Prostate gland (tissue), 2 donors: ENCODE results near the gene ZNF70. TPM values are rescaled to one million over a fixed set of nuclear protein-coding genes. Genes with fewer than 3 reads are reported as not detected.

Experiments used
- DNase-seq: peaks from one replicate; pipeline ENCODE4 v3.0.0-alpha.2; 2019; ENCODE audit warnings: low spot score
- H3K27ac ChIP-seq, 2 donors: fragments of 200-600 bp; sonication (generic); 2 replicates each; pipeline ENCODE4 v1.5.1; 2017 to 2019
- H3K27me3 ChIP-seq: fragments of 200-600 bp; sonication (generic); replicated peaks from 2 replicates; pipeline ENCODE4 v1.5.1; 2019; ENCODE audit not compliant: insufficient read depth
- H3K36me3 ChIP-seq, 2 donors: fragments of 200-600 bp; sonication (generic); 1 replicate in 1 of 2; 2 replicates in 1 of 2; pipeline versions ENCODE4 v1.5.1 to v1.8.1; 2017 to 2019
- H3K4me1 ChIP-seq: fragments of 200-600 bp; sonication (generic); replicated peaks from 2 replicates; pipeline ENCODE4 v1.5.1; 2019
- H3K4me3 ChIP-seq, 2 donors: fragments of 200-600 bp; sonication (generic); 2 replicates each; pipeline ENCODE4 v1.5.1; 2017 to 2019
- H3K9me3 ChIP-seq: fragments of 200-600 bp; sonication (generic); 2 replicates; pipeline ENCODE4 v1.5.1; 2017
- POLR2A ChIP-seq: fragments of 450-650 bp; IDR thresholded peaks from one replicate; pipeline ENCODE4 v1.6.1; 2016; ENCODE audit warnings: antibody characterized with exemption, mild to moderate bottlenecking
- POLR2AphosphoS5 ChIP-seq: sonication (generic); formaldehyde crosslinking; IDR thresholded peaks from one replicate; pipeline ENCODE4 v1.6.1; 2017; ENCODE audit warnings: antibody characterized with exemption
- whole genome bisulfite sequencing: methylation state at CpG from one replicate; pipeline ENCODE4 v1.1.5; 2018; 5-methylcytosine and 5-hydroxymethylcytosine counted together
- intact Hi-C: fragments of 100-400 bp; cut with DNase I; formaldehyde crosslinking; loops from one replicate; pipeline ENCODE4 v1.14.2; 2022
- total RNA-seq, 2 donors: library from RNA; depleted of rRNA; stranded (reverse); fragments of >200 nt; gene quantifications; one replicate each; pipeline ENCODE4 v1.1.0, GENCODE V29; 2016
- TF ChIP-seq, protein P1 (sequence below), 4 experiments: fragments of 200-600 bp in 2 of 4; fragments of 450-650 bp in 2 of 4; sonication (generic) in 2 of 4; IDR thresholded peaks; 1 replicate in 3 of 4; 2 replicates in 1 of 4; pipeline ENCODE4 v1.5.1; 2016 to 2019; ENCODE audit warnings: antibody characterized with exemption in 4 of 4, mild to moderate bottlenecking in 2 of 4, moderate library complexity in 2 of 4

Gene ZNF70
- total RNA-seq, 2 donors from 2014 or later: 5.2 to 8.1 TPM

GRCh38 chr22:23716811-23717801 is 33.8 kb downstream of the ZNF70 start:
- peak; percentile 81 for DNase-seq
- Histone ChIP-seq H3K4me3 (peak overlapping the region; percentile 82 to 91), H3K9me3 (no peaks in the 10 kb centered on the region), H3K36me3 (no peaks in the 10 kb centered on the region), H3K27me3 (no peaks in the 10 kb centered on the region), H3K4me1 (no peaks in the 10 kb centered on the region), H3K27ac (peak overlapping the region; percentile 49 to 72)
- WGBS: 6% methylated on average over 77 of the region's 84 CpGs
- intact Hi-C loops: loop anchor here (10.0 kb wide), 1 partner anchor 438 kb away; no protein-coding TSS in a partner anchor
- TF ChIP-seq POLR2AphosphoS5 (peak; percentile 97), POLR2A (peak; percentile 90)
- TF ChIP-seq, protein P1, sequence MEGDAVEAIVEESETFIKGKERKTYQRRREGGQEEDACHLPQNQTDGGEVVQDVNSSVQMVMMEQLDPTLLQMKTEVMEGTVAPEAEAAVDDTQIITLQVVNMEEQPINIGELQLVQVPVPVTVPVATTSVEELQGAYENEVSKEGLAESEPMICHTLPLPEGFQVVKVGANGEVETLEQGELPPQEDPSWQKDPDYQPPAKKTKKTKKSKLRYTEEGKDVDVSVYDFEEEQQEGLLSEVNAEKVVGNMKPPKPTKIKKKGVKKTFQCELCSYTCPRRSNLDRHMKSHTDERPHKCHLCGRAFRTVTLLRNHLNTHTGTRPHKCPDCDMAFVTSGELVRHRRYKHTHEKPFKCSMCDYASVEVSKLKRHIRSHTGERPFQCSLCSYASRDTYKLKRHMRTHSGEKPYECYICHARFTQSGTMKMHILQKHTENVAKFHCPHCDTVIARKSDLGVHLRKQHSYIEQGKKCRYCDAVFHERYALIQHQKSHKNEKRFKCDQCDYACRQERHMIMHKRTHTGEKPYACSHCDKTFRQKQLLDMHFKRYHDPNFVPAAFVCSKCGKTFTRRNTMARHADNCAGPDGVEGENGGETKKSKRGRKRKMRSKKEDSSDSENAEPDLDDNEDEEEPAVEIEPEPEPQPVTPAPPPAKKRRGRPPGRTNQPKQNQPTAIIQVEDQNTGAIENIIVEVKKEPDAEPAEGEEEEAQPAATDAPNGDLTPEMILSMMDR (IDR thresholded peaks at IDR 0.05): no peak

- TF ChIP-seq POLR2A (no peak), POLR2AphosphoS5 (no peak)
- TF ChIP-seq, protein P1 (IDR thresholded peaks at IDR 0.05): no peak
- WGBS: 83% methylated on average over 18 of the region's 18 CpGs
- H3K27ac ChIP-seq: no peak overlapping the region
- no peaks in the 10 kb centered on the region for H3K9me3 ChIP-seq
- H3K36me3 ChIP-seq: no peaks in the 10 kb centered on the region
- H3K4me1 ChIP-seq: no peaks in the 10 kb centered on the region
- no peaks in the 10 kb centered on the region for H3K27me3 ChIP-seq
- no peak for DNase-seq
- intact Hi-C loops: loop anchor here (10.0 kb wide), 1 partner anchor 439 kb away; no protein-coding TSS in a partner anchor
- no peak overlapping the region for H3K4me3 ChIP-seq
Observed at GRCh38 chr22:23715806-23716375, 35.0 kb downstream of the ZNF70 start.

DNA sequence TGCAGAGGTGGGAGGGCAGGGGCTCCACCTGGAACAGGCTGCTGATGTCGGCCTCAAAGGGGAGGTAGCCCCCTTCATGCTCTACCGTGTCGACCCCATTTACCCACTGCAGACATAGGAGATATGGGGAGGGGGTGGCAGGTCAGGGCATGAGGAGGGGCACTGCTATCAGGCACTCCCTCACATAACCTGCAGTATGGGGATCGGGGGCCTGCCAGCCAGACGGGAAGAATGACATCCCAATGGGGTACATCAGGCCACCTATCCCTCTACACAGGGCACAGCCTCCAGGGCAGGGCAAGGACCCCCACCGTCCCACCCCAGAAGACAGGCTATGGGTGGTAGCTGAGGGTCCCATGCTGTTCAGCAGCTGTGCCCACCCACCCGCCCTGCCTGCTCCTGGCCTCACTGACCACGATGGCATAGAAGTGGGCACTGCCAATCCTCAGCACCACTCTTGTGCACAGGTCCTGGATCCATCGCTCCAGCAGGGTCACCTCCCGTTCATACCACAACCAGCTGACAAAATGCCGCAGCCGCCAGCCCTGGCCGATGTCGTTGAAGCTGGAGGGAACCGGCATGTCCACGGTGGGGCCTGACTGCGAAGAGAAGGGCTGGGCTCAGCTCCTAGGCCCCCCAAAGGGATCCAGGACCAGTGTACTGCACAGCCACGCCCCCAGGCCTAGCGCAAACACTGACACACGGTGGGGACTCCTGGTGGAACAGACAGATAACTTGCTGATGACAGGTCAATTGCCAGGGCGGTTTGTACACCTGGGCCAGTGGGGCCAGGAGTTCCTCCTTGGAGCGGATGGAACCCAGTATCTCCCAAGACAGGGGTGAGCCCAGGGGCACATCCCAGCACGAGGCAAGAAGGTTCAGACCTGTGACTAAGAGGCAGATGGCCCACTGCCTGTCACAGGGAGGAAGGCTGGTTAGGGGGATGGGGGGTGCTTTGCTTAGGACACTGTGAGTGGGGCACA is 36.0 kb downstream of the ZNF70 start:
- H3K36me3 ChIP-seq: no peaks in the 10 kb centered on the region
- no peak for DNase-seq
- intact Hi-C loops: loop anchor here (10.0 kb wide), 1 partner anchor 440 kb away; no protein-coding TSS in a partner anchor
- 87% methylated on average over 23 of the region's 23 CpGs for WGBS
- H3K4me3 ChIP-seq: no peak overlapping the region
- no peaks in the 10 kb centered on the region for H3K9me3 ChIP-seq
- H3K27me3 ChIP-seq: no peaks in the 10 kb centered on the region
- no peaks in the 10 kb centered on the region for H3K4me1 ChIP-seq
- H3K27ac ChIP-seq: no peak overlapping the region
- TF ChIP-seq, protein P1 (IDR thresholded peaks at IDR 0.05): no peak
- TF ChIP-seq POLR2A (no peak), POLR2AphosphoS5 (no peak)

DNA sequence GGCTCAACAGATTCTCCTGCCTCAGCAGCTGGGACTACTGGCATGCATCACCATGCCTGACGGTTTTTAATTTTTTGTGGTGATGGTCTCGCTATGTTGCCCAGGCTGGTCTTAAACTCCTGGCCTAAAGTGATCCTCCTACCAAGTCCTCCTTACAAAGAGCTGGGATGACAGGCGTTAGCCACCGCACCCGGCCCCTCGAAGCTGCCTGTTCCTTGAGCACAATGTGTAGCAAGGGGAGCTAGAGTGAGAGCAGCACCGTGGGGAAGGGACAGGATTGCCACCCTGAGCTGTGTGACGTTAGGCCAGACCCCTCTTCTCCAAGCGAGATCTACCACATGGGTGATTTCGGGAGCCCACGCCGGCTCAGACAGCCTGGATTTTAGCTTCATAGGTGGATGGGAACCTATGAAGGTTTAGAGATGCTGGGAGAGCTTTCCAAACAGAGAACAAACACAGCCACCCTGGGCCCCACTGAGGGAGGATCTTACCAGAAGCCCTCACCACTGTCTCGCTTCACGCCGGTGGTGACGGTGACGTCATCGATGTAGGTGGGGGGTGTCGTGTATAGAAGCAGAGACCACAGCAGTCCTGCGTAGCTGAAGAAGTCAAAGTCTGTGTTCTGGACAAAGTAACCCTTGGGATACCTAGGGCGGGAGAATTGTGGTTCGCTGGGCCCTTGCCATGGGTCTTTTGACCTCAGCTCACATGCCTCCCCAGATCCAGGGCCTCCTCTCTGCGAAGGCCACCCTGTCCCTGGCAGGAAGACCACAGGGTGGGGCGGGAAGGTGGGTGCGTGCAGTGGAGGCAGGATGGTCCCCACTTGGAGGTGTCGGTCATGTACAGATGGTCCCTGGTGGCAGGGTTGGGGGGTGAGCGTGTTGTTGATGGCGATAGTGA is 37.0 kb downstream of the ZNF70 start:
- Histone ChIP-seq H3K4me1 (no peaks in the 10 kb centered on the region), H3K4me3 (no peak overlapping the region), H3K27ac (no peak overlapping the region), H3K9me3 (no peaks in the 10 kb centered on the region), H3K27me3 (no peaks in the 10 kb centered on the region), H3K36me3 (peaks cover 0 to 2% of the 10 kb centered on the region in 2 donors)
- intact Hi-C loops: loop anchor here (10.0 kb wide), 1 partner anchor 441 kb away; no protein-coding TSS in a partner anchor
- WGBS: 92% methylated on average over 28 of the region's 28 CpGs
- DNase-seq: no peak
- TF ChIP-seq, protein P1 (IDR thresholded peaks at IDR 0.05): no peak
- TF ChIP-seq POLR2A (no peak), POLR2AphosphoS5 (no peak)
